Stromal cell of bone marrow (primary cell): Measurements from ENCODE around the gene OR5A1.

ENCODE experiments used
- DNase-seq: peaks from one replicate; pipeline ENCODE4 v3.0.0-alpha.2; 2012; ENCODE audit warnings: low read depth

Gene OR5A1

GRCh38 chr11:59479906-59480305 lies 43.6 kb downstream of the OR5A1 start:
- DNase-seq = no peak

- DNase-seq = no peak
Observed at GRCh38 chr11:59480359-59480758, 44.1 kb downstream of the OR5A1 start.
